K562 (cell line): ENCODE data around the gene TMEM184A.

ENCODE experiments used
- ARHGAP35 ChIP-seq: fragments of 450-650 bp; IDR thresholded peaks from 2 replicates; pipeline ENCODE4 v1.6.1; 2018; ENCODE audit not compliant: partially characterized antibody
- BACH1 ChIP-seq: fragments of 200-800 bp; sonication (Bioruptor generic); IDR thresholded peaks from 2 replicates; pipeline ENCODE4 v1.6.1; 2016; ENCODE audit warnings: missing genetic modification characterization, missing compliant biosample characterization
- CTCF ChIP-seq, 3 experiments: IDR thresholded peaks in 2 of 3; conservative IDR thresholded peaks in 1 of 3; 2 replicates each; pipeline ENCODE4 v1.5.1; 2011 to 2012; ENCODE audit warnings: low read length in 3 of 3, mild to moderate bottlenecking in 3 of 3, control low read depth in 2 of 3, improper control_type of control experiment in 1 of 3, inconsistent platforms in 1 of 3, low read depth in 1 of 3, mixed read lengths in 1 of 3, moderate library complexity in 1 of 3; ENCODE audit not compliant: insufficient read depth in 2 of 3
- NR3C1 ChIP-seq: sonication (generic); formaldehyde crosslinking; IDR thresholded peaks from 2 replicates; pipeline ENCODE4 v1.8.1; 2022; ENCODE audit warnings: missing genetic modification reagents
- POLR2A ChIP-seq: fragments of 450-650 bp; conservative IDR thresholded peaks from 2 replicates; pipeline ENCODE4 v1.6.1; 2016

- TF ChIP-seq CTCF (IDR thresholded peaks at IDR 0.05 in 2 of 3, conservative IDR thresholded peaks at IDR 0.05 in 1 of 3; ENCODE audit: insufficient read depth in 2 of 3, low read depth in 1 of 3, low read length in 3 of 3) (no peak), BACH1 (tag) (no peak), NR3C1 (CRISPR knock-in tag) (no peak), ARHGAP35 (no peak), POLR2A (no peak)
These were observed 13.4 kb upstream of the TMEM184A start for GRCh38 chr7:1569440-1569832.
